NT2/D1 (cell line): ENCODE data around the gene PCDHGA7.

Experiments used
- SUZ12 ChIP-seq: IDR thresholded peaks from 2 replicates; pipeline ENCODE4 v1.6.1; 2011; ENCODE audit not compliant: insufficient read length, insufficient read depth; ENCODE audit errors: extremely low read depth
- YY1 ChIP-seq: IDR thresholded peaks from 2 replicates; pipeline ENCODE4 v1.6.1; 2011; ENCODE audit not compliant: insufficient read length, insufficient read depth
- ZNF274 ChIP-seq: IDR thresholded peaks from 2 replicates; pipeline ENCODE4 v1.6.1; 2011; ENCODE audit warnings: mild to moderate bottlenecking, low read depth, low read length

DNA sequence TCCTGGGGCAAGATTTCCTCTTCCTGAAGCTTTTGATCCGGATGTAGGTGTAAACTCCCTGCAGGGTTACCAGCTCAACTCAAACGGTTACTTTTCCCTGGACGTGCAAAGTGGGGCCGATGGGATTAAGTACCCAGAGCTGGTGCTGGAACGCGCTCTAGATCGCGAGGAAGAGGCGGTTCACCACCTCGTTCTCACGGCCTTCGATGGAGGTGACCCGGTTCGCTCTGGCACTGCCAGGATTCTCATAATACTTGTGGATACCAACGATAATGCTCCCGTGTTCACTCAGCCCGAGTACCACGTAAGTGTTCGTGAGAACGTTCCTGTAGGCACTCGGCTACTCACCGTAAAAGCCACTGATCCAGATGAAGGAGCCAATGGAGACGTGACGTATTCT lies 26.9 kb upstream of the PCDHGA7 start:
- TF ChIP-seq SUZ12 (no peak), YY1 (no peak), ZNF274 (no peak)
